K562 (cell line): ENCODE data around the gene PCARE. TPM values are rescaled to one million over a fixed set of nuclear protein-coding genes. Genes with fewer than 3 reads are reported as not detected.

Source experiments
- ATAC-seq: fragments of 200-7000 bp; cut with Tn5 transposase; 3 replicates; pipeline ENCODE4 v1.9.1; 2020; ENCODE audit warnings: moderate library complexity
- BruUV-seq: library from RNA; stranded (reverse); fragments of 400-500 nt; replicated peaks from 2 replicates; lab custom pipeline; 2021; lab: Mats Ljungman, UMichigan
- CTCF ChIA-PET: fragments of 300-600 bp; formaldehyde crosslinking; extraction: SDS; loops from one replicate; lab custom pipeline; 2021; ENCODE audit warnings: low intra/inter-chr PET ratio; lab: Yijun Ruan, JAX
- POLR2A ChIA-PET: fragments of 300-600, 350-650 bp; sonication (Branson Sonifier 250); formaldehyde crosslinking; extraction: SDS; loops from one replicate; lab custom pipeline; 2021; ENCODE audit warnings: antibody characterized with exemption, inconsistent platforms; lab: Yijun Ruan, JAX
- DNase-seq, 4 experiments: peaks; one replicate each; pipeline versions ENCODE4 v3.0.0 to v3.0.0-alpha.2; 2011 to 2018; ENCODE audit warnings: low spot score in 3 of 4, mixed read lengths in 3 of 4; ENCODE audit errors: extremely low read depth in 1 of 4
- FAIRE-seq: peaks from 2 replicates; lab custom pipeline; 2011; peaks lifted over from hg19 to GRCh38; lab: Jason Lieb, UNC
- H2AFZ ChIP-seq: 2 replicates; pipeline ENCODE4 v1.6.0; 2011; ENCODE audit warnings: low read depth, low read length, control low read depth, inconsistent platforms
- H3K27ac ChIP-seq: fragments of 200-600 bp; 3 replicates; pipeline ENCODE4 v1.8.0; 2011; ENCODE audit warnings: low read depth, mild to moderate bottlenecking, control low read depth, inconsistent platforms, low read length, moderate library complexity, mixed read lengths; ENCODE audit errors: extremely low read depth
- H3K27me3 ChIP-seq, 2 experiments: fragments of 300-600 bp in 1 of 2; 2 replicates in 1 of 2; 3 replicates in 1 of 2; pipeline versions ENCODE4 v1.6.0 to v1.8.0; 2011; ENCODE audit warnings: inconsistent platforms in 2 of 2, low read length in 2 of 2, mild to moderate bottlenecking in 1 of 2, mixed read lengths in 1 of 2, moderate library complexity in 1 of 2; ENCODE audit not compliant: control insufficient read depth in 2 of 2, insufficient read depth in 2 of 2
- H3K36me3 ChIP-seq: fragments of 300-600 bp; 3 replicates; pipeline ENCODE4 v1.8.0; 2011; ENCODE audit warnings: mild to moderate bottlenecking, low read length, inconsistent platforms; ENCODE audit not compliant: control insufficient read depth, insufficient read depth
- H3K4me1 ChIP-seq, 2 experiments: fragments of 200-600 bp in 1 of 2; replicated peaks in 1 of 2; 2 replicates in 1 of 2; 3 replicates in 1 of 2; pipeline versions ENCODE4 v1.5.1 to v1.8.0; 2011; ENCODE audit warnings: inconsistent platforms in 2 of 2, low read length in 2 of 2, mild to moderate bottlenecking in 1 of 2, mixed read lengths in 1 of 2, moderate library complexity in 1 of 2; ENCODE audit not compliant: control insufficient read depth in 2 of 2, insufficient read depth in 2 of 2
- H3K4me2 ChIP-seq: 2 replicates; pipeline ENCODE4 v1.6.1; 2011; ENCODE audit warnings: low read length, control low read depth, inconsistent platforms, mixed read lengths; ENCODE audit not compliant: insufficient read depth
- H3K4me3 ChIP-seq: fragments of 200-600 bp; sonication (generic), shearing (Covaris generic); 2 replicates; pipeline ENCODE4 v1.5.1; 2016; ENCODE audit warnings: control low read depth, inconsistent platforms
- H3K79me2 ChIP-seq: fragments of 200-600 bp; 3 replicates; pipeline ENCODE4 v1.8.0; 2011; ENCODE audit warnings: low read length, inconsistent platforms; ENCODE audit not compliant: control insufficient read depth, insufficient read depth
- H3K9ac ChIP-seq, 2 experiments: 2 replicates each; pipeline versions ENCODE4 v1.6.0 to v1.6.1; 2011; ENCODE audit warnings: low read depth in 2 of 2, low read length in 2 of 2, control low read depth in 1 of 2, inconsistent platforms in 1 of 2, mild to moderate bottlenecking in 1 of 2, mixed read lengths in 1 of 2; ENCODE audit not compliant: insufficient read depth in 1 of 2
- H3K9me1 ChIP-seq: one replicate; pipeline ENCODE4 v1.6.0; 2011; ENCODE audit warnings: inconsistent platforms, mild to moderate bottlenecking, low read length, moderate library complexity; ENCODE audit not compliant: control insufficient read depth, insufficient read depth
- H3K9me3 ChIP-seq: replicated peaks from 2 replicates; pipeline ENCODE4 v1.5.1; 2011; ENCODE audit warnings: low read depth, low read length, inconsistent platforms; ENCODE audit not compliant: control insufficient read depth, insufficient read depth
- H4K20me1 ChIP-seq: replicated peaks from 2 replicates; pipeline ENCODE4 v1.6.1; 2011; ENCODE audit warnings: low read length, inconsistent platforms, mixed read lengths; ENCODE audit not compliant: control insufficient read depth, insufficient read depth
- HIVEP1 ChIP-seq: fragments of 250-450 bp; sonication (Bioruptor Pico); IDR thresholded peaks from 2 replicates; pipeline ENCODE4 v1.4.0; 2020; ENCODE audit warnings: mild to moderate bottlenecking
- MAZ ChIP-seq, 2 experiments: fragments of 450-650 bp in 1 of 2; sonication (generic) in 1 of 2; formaldehyde crosslinking; IDR thresholded peaks in 1 of 2; conservative IDR thresholded peaks in 1 of 2; 2 replicates each; pipeline versions ENCODE4 v1.4.0 to v1.5.0; 2020; ENCODE audit warnings: mild to moderate bottlenecking in 1 of 2, missing genetic modification reagents in 1 of 2
- ZBED1 ChIP-seq: IDR thresholded peaks from 2 replicates; pipeline ENCODE4 v1.6.1; 2014
- ZNF431 ChIP-seq: sonication (generic); formaldehyde crosslinking; IDR thresholded peaks from 2 replicates; pipeline ENCODE4 v1.8.0; 2022; ENCODE audit warnings: mild to moderate bottlenecking, missing genetic modification reagents
- WGBS: fragments of 100-300 bp; shearing (Covaris generic); methylation state at CpG from one replicate; pipeline ENCODE4 v1.1.6; 2016; ENCODE audit warnings: low coverage, mixed read lengths; ENCODE audit not compliant: insufficient coverage; ENCODE audit errors: missing lambda C conversion rate; 5-methylcytosine and 5-hydroxymethylcytosine counted together
- in situ Hi-C: fragments of 300-500 bp; cut with MboI; formaldehyde crosslinking; loops from 4 replicates; pipeline ENCODE4 v1.15.0; 2018; ENCODE audit warnings: inconsistent platforms, mixed read lengths
- intact Hi-C: fragments of 100-400 bp; cut with micrococcal nuclease; formaldehyde crosslinking; loops from 2 replicates; pipeline ENCODE4 v1.14.2; 2022
- polyA plus RNA-seq, 8 experiments: library from polyadenylated mRNA; depleted of rRNA in 4 of 8; stranded (reverse) in 5 of 8; unstranded in 3 of 8; fragments of >200 nt; fragmentation: Nextera tagmentation in 2 of 8; fragmentation: Illumina TruSeq in 1 of 8; extraction: Ambion mirVana in 2 of 8; extraction: Trizol in 1 of 8; gene quantifications; 2 replicates each; pipeline versions ENCODE4 v1.2.1 to v1.2.3, GENCODE V29; 2011 to 2014; ENCODE audit warnings: inconsistent platforms in 1 of 8, missing spikeins in 1 of 8
- total RNA-seq, 7 experiments: library from RNA; depleted of rRNA in 6 of 7; stranded (reverse); fragments of >200 nt in 6 of 7; fragmentation: Illumina TruSeq in 2 of 7; extraction: Trizol in 2 of 7; gene quantifications; 2 replicates each; pipeline versions ENCODE4 v1.2.1 to v1.2.3, GENCODE V29; 2011 to 2021; ENCODE audit warnings: low replicate concordance in 1 of 7
- TF ChIP-seq, protein P1 (sequence below): fragments of 150-350 bp; conservative IDR thresholded peaks from 2 replicates; pipeline ENCODE4 v1.6.1; 2014; ENCODE audit warnings: low read length

PCARE gene
- total and polyA plus RNA-seq, 9 of the 15 experiments (the other 6 are each of a cell fraction or from before 2014, with no cell fraction given), result not detected

DNA sequence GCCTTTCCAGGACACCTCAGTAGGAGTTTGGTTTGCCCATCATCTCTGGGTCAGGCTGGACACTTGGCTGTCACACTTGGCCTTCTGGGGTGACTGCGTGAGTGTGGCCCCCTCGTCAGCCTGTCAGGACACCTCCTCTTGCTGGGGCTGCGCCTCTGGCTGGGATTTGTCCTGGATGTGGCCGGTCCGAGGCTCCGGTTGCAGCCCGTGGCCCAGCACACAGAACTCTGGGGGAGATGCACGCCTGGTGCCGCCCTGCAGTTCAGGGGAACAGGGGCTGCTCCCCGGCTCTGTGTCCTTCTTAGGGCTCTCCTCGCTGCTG, 9.6 kb downstream of the PCARE start:
- H3K4me1 ChIP-seq, result no peaks in the 10 kb centered on the region
- no peak for FAIRE-seq
- no peak for ATAC-seq
- H4K20me1 ChIP-seq, result no peaks in the 10 kb centered on the region
- H3K9me1 ChIP-seq, result peaks cover 3% of the 10 kb centered on the region
- ChIA-PET CTCF (no interaction called here), POLR2A (no interaction called here)
- no peak overlapping the region for H3K9ac ChIP-seq
- H3K27ac ChIP-seq, result no peak overlapping the region
- H3K4me2 ChIP-seq, result no peak overlapping the region
- DNase-seq, result no peak
- H3K9me3 ChIP-seq, result no peaks in the 10 kb centered on the region
- no peak overlapping the region for H2AFZ ChIP-seq
- H3K79me2 ChIP-seq, result no peaks in the 10 kb centered on the region
- BruUV-seq, result no TSS peak
- in situ Hi-C loops, result no loop called here
- TF ChIP-seq ZBED1 (no peak), ZNF431 (no peak), MAZ (CRISPR knock-in tag; conservative IDR thresholded peaks at IDR 0.05 in 1 of 2, IDR thresholded peaks at IDR 0.05 in 1 of 2) (no peak), HIVEP1 (no peak)
- TF ChIP-seq, protein P1, sequence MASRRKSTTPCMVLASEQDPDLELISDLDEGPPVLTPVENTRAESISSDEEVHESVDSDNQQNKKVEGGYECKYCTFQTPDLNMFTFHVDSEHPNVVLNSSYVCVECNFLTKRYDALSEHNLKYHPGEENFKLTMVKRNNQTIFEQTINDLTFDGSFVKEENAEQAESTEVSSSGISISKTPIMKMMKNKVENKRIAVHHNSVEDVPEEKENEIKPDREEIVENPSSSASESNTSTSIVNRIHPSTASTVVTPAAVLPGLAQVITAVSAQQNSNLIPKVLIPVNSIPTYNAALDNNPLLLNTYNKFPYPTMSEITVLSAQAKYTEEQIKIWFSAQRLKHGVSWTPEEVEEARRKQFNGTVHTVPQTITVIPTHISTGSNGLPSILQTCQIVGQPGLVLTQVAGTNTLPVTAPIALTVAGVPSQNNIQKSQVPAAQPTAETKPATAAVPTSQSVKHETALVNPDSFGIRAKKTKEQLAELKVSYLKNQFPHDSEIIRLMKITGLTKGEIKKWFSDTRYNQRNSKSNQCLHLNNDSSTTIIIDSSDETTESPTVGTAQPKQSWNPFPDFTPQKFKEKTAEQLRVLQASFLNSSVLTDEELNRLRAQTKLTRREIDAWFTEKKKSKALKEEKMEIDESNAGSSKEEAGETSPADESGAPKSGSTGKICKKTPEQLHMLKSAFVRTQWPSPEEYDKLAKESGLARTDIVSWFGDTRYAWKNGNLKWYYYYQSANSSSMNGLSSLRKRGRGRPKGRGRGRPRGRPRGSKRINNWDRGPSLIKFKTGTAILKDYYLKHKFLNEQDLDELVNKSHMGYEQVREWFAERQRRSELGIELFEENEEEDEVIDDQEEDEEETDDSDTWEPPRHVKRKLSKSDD, result no peak
- intact Hi-C loops, result no loop called here
- peaks cover 26 to 68% of the 10 kb centered on the region in 2 experiments; a peak in 4 of 5 replicates for H3K27me3 ChIP-seq
- WGBS, result 0% methylated on average over 9 of the region's 11 CpGs
- no peak overlapping the region for H3K4me3 ChIP-seq
- H3K36me3 ChIP-seq, result no peaks in the 10 kb centered on the region
